NCI-H446 (cell line): ENCODE measurements around the gene LDLRAD1.
"Not testable (repeated sequence)": the region's sequence is repeated elsewhere in the genome, so short reads cannot be mapped to it uniquely, and the experiment has no call there.

Experiments used
- DNase-seq, 2 experiments: peaks; one replicate each; lab custom pipeline; 2025; lab: John Stamatoyannopoulos, UW

The LDLRAD1 gene, protein sequence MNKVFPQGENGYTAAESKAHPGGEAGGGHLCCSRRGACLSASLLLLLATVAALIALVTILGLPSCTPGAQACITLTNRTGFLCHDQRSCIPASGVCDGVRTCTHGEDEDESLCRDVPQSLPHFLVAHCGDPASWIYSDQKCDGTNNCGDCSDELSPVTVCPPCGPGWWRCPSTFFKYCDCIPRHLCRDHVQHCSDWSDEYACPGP

DNA sequence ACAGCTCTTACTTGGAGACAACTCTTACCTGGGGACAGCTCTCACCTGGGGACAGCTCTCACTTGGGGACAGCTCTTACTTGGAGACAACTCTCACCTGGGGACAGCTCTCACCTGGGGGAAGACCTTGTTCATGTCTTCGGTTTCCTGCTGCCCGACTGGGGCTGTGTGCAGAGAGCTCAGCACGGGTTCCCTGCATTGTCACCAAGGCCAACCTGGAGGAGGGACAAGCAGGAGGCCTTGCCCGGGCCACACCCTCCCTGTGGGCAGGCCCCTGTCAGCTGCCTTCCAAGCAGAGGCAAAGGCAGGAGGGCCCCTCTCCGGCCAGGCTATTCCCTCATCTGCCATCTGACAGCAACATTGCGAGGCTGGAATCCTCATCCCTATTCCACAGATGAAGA lies at the start of gene LDLRAD1:
Gene LDLRAD1 (minus strand): TSS at position 208 of the 400 bp plus-strand sequence. CDS start 74 bp downstream, at position 134.
- DNase-seq: no peak

DNA sequence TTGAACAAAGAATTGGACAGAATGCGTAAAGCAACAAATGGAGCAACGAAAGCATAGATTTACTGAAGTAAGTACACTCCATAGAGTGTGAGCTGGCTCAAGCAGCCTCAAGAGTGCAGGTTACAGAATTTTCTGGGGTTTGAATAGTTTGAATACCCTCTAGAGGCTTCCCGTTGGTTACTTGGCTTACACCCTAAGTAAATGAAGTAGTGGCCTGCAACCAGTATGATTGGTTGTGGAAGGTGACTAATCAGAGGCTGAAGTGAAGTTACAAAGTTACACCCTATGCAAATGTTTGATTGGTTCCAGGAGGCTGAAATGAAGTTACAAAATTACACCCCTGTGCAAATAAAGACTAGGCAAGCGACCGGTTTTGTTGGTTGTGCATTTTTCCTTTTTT lies 46.3 kb upstream of the LDLRAD1 start:
- no peak for DNase-seq

DNA sequence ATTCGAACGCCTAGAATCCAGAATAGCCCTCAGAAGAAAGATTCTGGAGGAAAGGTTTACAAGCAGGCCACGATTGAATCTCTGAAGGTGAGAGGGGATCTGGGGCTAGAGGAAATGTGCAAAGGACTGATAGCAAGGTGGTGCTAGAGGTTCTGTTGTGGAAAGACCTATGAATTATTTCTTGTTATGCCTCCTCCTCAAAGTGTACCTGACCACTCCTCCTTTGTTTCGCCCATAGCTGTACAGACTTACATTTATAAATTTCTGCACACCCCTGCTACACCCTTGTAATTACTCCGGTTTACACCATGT lies 36.4 kb upstream of the LDLRAD1 start:
- DNase-seq: no peak

DNA sequence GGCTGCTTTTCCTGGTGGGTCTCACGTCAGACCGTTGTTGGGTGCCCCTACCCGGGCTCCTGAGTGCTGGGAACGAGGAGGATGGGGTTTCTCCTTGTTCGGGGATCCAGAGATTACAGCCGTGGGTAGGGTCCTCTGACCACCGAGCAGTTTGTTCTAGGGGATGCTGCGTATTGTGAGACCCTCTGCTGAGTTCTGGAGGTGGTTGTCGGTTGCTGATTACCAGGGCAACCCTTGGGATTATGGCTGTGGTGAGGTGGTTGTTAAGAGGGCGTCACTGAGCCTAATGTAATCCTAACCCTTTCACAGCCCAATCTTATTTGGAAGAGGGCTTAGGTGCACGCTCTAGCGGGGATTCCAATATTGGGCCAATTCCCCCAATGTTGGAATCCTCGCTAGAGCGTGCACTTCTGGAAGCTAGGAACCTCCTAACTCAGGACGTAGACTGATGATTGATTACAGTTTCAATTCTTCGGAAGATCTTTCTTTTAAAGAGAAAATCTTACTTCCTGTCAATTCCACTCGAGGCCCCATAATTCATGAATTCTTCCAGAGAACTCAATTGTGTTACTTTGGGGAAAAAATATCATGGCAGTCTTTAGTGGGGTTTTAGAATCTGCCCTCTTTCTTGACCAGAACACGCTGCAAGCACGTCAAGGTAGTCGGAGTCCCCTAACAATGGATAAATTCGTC lies 35.9 kb upstream of the LDLRAD1 start:
- DNase-seq: no peak

DNA sequence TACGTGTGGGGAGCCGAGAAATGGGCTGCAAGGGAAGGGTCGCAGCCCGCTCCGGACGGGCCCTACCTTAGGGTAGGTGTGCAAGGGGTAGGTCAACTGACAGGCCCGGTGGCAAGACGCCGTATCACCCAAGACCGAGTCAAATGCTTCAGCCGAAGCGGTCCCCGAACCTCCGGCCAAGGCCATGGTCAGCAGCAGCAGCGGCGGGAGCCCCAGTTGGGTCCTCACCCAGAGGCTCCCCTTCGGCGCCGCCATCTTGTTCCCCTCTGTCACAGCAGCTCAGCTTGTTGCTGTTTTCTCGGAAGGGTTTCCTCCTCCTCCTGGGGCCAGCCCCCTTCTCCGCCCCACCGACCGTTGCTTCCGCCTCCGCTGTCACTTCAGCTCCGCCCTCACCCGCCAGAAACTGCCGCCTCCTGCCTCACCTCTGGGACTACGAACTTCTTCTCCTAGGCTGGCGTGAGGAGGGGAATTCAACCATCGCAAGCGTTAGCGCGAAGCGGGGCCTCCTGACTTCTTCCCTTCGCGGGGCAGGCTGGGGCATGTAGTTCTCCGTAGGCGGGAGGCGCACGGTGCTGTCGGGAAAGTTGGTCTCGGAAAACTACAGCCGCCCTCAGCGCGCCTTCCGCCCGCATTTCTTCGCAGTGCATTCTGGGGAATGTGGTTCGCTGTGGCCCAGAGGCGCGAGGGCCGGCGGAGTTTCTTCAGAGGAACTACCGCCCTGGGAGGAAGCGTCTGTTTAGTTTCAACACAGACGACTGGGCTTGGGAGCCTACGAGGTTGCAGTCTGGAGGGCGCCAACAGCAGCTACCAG lies 35.2 kb upstream of the LDLRAD1 start, which contains the start of the genes TCEANC2 and TMEM59:
Gene TCEANC2 (plus strand): TSS at position 675 of the 811 bp plus-strand sequence. CDS start 815 bp downstream, outside the sequence.
Gene TMEM59 (minus strand): TSS at position 271 of the 811 bp plus-strand sequence. CDS start 16 bp downstream, at position 255.
- DNase-seq: peak; percentile 97 to 99

DNA sequence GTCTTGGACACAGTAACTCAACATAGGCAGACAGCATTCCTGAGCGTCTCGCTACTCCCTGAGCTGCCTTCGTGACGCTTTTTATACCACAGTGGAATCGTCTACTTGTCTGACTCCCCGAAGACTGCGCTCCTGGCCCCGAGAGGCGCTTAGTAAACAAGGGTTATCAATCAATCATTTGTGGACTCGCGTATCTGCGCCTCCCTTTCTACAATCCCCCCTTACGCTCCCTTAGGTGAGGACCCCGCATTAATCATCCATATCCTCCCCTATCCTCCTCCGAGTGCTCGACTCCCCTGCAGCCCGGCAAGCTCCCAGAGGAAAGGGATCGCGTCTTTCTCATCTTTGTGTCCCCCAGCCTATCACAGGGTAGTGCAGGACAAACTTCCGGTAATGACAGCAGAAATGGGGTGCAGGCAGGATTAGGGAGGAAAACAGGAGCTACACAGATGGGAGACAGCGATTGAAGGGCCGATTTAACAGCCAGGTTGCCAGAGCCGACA lies 34.5 kb upstream of the LDLRAD1 start:
- DNase-seq: peak in 1 of 2 experiments; percentile 41

DNA sequence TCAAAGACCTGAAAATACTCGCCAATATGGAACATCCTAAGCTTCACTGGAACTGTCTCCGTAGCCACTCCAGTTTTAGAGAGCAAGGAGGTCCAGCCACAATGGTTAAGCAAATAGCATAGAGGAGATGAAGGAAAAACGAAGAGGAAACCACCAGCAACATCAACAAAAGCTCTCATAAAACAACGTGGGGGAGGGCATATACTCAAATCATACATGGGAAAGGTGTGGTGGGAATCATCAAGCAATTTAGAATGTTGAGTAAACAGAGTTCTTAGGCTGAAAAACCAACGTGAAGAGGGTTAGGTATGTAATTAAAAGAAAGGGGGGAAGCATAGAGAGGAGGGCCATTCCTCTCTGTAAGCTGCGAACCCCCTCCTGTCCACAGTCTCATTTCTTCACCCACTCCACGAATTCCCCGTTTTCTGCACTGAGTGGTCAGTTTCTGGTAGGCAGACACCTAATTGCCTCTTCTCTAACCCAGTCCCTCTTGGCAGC lies 34.0 kb upstream of the LDLRAD1 start:
- DNase-seq: no peak

DNA sequence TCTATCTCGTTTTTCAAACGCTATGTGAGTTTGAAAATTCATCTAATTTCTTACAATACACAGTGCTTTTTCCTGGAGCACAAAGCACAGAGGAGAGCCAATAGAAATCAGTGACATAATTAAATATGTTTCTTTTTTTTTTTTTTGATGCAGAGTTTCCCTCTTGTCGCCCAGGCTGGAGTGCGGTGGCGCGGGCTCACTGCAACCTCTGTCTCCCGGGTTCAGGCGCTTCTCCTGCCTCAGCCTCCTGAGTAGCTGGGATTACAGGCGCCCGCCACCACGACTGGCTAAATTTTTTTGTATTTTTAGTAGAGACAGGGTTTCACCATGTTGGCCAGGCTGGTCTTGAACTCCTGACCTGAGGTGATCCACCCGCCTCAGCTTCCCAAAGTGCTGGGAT lies 32.4 kb upstream of the LDLRAD1 start:
- not testable (repeated sequence) for DNase-seq

DNA sequence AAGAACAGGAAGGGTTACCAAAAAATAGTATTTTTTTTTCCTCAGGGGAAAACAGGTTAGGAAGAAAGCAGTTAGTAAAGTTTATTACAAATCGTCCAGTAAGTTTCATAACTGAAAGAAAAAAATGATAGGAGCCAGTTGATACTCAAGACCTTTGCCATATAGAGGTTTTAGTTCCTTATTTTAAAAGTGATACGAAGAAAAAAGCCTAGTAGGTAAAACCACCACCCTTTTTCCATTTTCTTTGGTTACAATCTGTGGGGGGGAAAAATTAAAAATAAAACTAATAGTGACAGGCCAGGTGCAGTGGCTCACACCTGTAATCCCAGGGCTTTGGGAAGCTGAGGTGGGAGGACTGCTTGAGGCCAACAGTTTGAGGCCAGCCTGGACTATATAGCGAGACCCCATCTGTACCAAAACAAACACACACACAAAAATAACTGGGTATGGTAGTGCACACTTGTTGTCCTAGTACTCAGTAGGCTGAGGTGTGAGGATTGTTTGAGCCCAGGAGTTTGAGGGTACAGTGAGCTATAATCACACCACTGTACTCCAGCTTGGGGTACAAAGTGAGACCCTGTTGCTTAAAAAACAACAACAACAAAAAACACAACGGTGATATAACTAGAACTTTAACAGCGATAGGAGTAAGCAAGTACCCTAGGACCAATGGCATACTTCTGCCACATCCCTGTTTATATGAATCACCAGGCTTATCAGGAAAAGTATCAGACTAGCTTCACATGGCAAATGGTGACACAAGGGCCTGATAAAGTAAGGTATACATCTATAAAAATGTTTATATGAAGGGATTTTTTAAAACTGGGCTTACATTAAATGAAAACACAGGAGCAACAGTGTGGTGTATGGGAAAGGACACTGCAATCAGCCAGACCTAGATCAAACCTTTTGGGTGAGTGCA lies 29.7 kb upstream of the LDLRAD1 start:
- no peak for DNase-seq

DNA sequence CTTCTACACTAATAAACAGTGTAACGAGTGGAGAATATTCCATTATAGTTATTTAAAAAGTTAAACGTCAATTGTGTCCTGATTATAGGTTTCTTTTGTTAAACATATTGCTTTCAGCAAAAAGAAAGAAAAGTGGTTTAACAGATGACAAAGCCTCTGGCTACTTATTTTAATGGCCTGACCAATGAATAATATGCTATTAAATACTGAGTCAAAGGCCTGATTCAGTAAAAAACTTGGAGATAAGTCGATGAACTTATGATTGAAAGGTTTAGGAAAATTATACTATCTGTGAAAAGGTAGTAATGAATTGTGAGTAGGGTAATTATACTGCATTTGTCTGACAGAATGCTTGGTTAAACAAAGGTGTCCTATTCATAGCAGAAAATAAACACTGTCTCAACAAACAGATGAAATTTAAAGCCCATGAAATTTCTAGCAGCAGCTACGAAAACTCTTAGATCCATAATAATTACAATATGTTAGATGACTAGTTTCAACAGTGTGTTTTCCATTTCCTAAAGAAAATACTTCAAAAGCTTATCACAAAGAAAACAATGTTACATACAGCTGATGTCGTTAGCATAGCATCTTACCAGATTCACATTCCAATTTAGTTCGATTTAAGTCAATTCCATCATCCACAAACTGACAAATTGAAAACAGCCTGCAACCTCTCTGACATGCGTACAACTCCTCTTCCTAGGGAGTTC lies 28.8 kb upstream of the LDLRAD1 start:
- no peak for DNase-seq

DNA sequence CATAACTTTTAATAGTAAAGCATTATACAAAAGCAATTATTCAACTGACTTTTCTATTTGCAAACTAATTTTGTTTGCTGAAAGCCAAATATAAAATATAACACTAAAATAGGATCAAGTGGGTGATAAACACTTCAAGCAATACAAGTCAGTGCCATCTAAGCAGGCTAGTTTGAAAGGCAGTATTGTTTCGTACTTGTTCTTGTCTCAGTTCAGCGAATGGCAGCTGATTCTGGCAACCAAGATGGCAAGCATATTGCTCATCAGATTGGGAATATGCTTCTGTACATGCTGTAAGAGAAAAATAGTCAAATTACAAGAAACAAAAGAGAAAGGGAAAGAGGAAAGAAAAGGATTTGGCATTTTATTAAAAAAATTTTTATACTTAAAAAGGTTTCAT lies 27.5 kb upstream of the LDLRAD1 start:
- no peak for DNase-seq

DNA sequence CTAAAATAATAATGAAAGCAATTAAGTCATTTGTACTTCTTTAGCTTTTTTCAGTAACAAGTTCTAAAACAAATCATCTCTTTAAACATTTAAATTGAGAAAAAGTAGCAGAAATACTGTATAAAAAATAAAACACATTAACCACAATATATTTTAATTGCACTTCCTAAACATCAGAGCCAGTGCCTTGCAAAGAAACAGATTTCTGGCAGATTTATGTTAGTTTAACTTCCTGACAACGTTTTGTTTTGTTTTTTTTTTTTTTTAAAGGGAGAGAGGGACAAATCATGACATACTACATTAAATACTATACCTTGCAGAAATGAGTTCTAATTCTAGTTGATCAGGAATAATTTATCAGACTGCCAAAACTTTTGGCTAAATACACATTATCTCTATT lies 23.8 kb upstream of the LDLRAD1 start:
- DNase-seq: no peak

DNA sequence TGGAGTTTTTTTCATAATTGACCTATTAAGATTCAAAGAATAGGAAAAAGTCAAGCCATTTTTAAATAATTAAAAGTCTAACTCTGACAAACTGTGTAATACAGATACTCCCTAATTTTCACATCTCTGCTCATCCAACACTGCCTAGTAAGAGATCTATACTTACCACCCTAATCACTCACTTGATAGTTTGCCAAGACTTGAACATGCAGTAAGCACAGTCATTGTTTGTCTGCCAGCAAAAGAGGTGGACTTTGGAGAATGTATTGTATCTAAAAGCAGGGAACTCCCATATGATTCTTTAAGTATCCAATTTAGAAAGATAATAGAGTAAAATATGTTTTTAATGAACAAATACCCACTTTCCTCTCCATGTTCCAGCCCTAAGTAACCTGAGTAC lies 19.5 kb upstream of the LDLRAD1 start:
- DNase-seq: peak in 1 of 2 experiments; percentile 15

DNA sequence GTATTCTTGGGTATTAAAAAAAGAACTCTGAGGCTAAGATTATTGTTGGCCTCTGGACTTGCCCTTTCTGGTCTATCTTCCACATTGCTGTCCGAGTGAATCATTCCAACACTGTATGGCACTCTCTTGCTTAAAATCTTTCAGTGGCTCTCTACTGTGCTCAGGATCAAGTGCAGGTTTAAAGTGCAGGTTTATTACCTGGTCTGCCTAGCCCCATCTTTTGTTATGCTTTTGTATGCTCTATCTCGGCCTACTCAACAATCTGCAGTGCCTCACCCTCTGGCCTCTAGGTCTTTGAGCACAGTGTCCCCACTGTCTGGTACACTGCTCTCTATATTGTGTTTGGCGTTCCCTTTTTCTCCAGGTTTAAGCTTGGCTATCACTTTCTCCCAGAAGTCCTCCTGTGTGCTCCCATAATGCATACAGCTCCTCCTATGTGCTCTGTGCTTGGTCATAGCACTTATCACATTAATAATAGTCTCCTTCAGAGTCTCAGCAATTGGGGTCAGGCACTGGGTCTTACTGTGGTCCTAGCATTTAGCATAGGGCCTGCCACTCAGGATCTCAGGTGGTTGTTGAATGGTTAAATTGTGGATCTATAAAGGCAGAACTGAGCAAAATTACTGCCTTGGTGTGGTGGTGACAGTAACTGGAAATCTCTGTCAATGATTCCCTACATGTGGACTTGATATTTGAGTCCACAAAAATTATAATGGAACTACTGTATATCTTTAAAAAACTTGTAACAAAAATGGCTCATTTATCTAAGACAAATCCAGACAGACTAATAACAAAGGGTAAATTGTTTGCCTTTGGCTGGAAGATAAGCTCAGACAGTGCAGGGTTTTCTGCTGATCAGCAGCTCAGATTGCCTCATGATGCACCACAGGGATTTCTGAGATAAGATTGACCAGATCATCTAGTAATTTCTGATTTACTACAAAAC lies 10.6 kb upstream of the LDLRAD1 start:
- no peak for DNase-seq

DNA sequence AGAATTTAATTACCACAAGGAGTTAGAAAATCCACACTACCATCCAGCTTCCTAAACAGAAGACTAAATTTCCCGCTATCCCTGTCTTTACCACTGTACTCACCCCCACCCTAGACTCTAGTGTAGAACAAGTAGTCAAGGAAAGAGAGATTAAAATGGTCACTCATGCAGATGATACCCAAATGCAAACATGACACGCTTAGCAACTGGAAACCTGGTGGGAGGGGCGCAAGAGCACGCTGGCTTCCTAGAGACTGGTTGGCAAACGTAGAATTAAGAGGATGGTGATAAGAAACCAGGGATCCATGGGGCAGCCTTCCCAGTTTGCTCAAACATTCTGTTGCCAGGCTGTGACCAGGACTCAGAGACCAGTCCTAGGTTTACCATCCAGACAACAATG lies 9.9 kb upstream of the LDLRAD1 start:
- no peak for DNase-seq

DNA sequence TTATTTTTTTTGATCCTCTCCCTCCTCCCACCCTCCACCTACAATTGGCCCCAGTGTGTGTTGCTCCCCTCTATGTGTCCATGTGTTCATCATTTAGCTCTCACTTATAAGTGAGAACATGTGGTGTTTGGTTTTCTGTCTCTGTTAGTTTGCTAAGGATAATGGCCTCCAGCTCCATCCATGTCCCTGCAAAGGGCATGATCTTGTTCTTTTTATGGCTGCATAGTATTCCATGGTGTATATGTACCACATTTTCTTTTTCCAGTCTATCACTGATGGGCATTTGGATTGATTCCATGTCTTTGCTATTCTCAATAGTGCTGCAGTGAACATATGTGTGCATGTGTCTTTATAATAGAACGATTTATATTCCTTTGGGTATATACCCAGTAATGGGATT lies 6.8 kb upstream of the LDLRAD1 start:
- not testable (repeated sequence) for DNase-seq

DNA sequence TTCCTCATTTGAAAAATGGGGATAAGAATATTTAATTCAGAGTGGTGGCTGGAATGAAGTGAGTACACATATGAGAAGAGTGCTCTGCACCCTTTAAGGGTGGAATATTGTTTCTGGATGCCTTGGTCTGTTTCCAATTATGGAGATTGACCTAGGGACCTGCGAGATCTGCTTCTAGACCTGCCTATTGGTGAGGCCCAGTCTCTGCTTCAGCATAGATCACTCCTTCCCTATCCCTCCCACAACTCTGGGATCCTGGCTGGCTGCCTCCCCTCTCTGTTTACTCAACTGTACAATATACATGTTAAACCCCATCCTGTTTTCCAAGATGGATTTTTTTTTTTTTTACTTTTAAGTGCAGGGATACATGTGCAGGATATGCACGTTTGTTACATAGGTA lies 6.4 kb upstream of the LDLRAD1 start:
- no peak for DNase-seq

DNA sequence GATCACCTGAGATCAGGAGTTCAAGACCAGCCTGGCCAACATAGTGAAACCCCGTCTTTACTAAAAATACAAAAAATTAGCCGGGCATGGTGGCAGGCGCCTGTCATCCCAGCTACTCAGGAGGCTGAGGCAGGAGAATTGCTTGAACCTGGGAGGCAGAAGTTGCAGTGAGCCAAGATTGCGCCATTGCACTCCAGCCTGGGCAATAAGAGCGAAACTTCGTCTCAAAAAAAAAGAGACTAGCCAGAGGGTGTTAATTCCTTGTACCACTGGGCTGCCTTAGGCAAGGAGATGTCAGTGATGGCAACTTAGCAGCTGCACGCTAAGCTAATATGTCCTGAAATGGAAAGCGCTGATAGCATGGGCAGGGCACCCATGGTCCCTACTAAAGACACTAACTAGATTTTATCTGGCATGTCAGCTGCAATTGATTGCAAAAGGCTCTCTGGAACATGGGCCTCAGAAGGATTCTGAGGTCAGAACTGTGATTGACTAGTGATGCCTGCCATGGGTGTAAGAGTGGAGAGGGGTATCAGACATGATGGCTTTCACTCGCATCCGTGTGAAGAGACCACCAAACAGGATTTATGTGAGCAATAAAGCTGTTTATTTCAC lies 1.7 kb upstream of the LDLRAD1 start:
- DNase-seq: not testable (repeated sequence)

DNA sequence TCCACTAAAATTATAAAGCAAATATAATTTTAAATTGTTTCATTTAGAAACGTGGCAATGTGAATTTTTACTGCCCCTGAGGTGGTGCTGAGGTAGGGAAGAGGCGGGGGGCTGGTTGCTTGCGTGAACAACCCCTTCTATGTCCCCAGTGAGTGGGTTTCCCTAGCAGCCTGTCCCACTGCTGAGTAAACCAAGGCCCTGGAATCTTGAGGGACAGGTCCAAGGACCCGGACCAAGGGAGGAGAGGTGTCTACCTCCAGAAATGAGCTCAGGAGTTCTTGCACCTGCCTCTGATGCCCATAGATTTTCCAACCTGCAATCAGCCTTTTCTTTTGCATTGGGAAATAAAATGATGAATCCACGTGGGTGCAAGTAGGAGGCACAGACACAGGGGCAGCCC lies 649 bp upstream of the LDLRAD1 start:
- DNase-seq: no peak
